ENCODE data around the gene BCL7A. TPM values are rescaled to one million over a fixed set of nuclear protein-coding genes. Genes with fewer than 3 reads are reported as not detected.

Gene BCL7A
- total and polyA plus RNA-seq, 9 of the 15 experiments (the other 6 are each of a cell fraction or from before 2014, with no cell fraction given) = 0.25 to 21.9 (median 14.9) TPM

GRCh38 chr12:121989276-121990113 lies 32.2 kb upstream of the BCL7A start:
- no peaks in the 10 kb centered on the region for H3K79me2 ChIP-seq (ENCODE audit: control insufficient read depth, insufficient read depth, low read length)
- H3K9me1 ChIP-seq (ENCODE audit: control insufficient read depth, insufficient read depth, low read length) = no peaks in the 10 kb centered on the region
- H3K27ac ChIP-seq (ENCODE audit: extremely low read depth, low read depth, low read length) = no peak overlapping the region
- H2AFZ ChIP-seq (ENCODE audit: low read depth, low read length) = no peak overlapping the region
- 0 out of 2 replicates have a peak, but pooled peaks cover 3% of the 10 kb centered on the region for H4K20me1 ChIP-seq (replicated peaks; ENCODE audit: control insufficient read depth, insufficient read depth, low read length)
- FAIRE-seq = no peak
- WGBS (ENCODE audit: insufficient coverage, low coverage, missing lambda C conversion rate) = 44% methylated on average over 12 of the region's 14 CpGs
- no peaks in the 10 kb centered on the region for H3K36me3 ChIP-seq (ENCODE audit: control insufficient read depth, insufficient read depth, low read length)
- ATAC-seq = no peak
- H3K4me2 ChIP-seq (ENCODE audit: insufficient read depth, low read length) = no peak overlapping the region
- in situ Hi-C loops (cut with MboI) (no loop called here), intact Hi-C loops (cut with micrococcal nuclease) (no loop called here)
- no peaks in the 10 kb centered on the region for H3K9me3 ChIP-seq (replicated peaks; ENCODE audit: control insufficient read depth, insufficient read depth, low read depth, low read length)
- 0 out of 4 replicates have a peak overlapping the region, but pooled peaks of 1 of the 2 experiments have one; percentile 8 for H3K9ac ChIP-seq (ENCODE audit: insufficient read depth in 1 of 2, low read depth in 2 of 2, low read length in 2 of 2)
- TF ChIP-seq ZNF263 (CRISPR knock-in tag; IDR thresholded peaks at IDR 0.05; ENCODE audit: borderline replicate concordance) (peak; percentile 41; the same call in 1 of the 2 replicates), GABPB1 (CRISPR knock-in tag; IDR thresholded peaks at IDR 0.05) (no peak), ZNF398 (CRISPR knock-in tag; IDR thresholded peaks at IDR 0.05) (no peak)
- DNase-seq (ENCODE audit: extremely low read depth in 1 of 4, low spot score in 3 of 4) = no peak
- H3K4me1 ChIP-seq (replicated peaks in 1 of 2; ENCODE audit: control insufficient read depth in 2 of 2, insufficient read depth in 2 of 2, low read length in 2 of 2) = peaks cover 0 to 2% of the 10 kb centered on the region in 2 experiments; a peak in 1 of 5 replicates
- ChIA-PET CTCF (ENCODE audit: low intra/inter-chr PET ratio) (no interaction called here), POLR2A (interaction anchor here (0.9 to 1.0 kb wide), 2 partner anchors 18 to 38 kb away, joined by 3 read pairs; no protein-coding TSS in a partner anchor)
- no TSS peak for BruUV-seq (replicated peaks)
- no peak overlapping the region for H3K4me3 ChIP-seq
- H3K27me3 ChIP-seq (ENCODE audit: control insufficient read depth in 2 of 2, insufficient read depth in 2 of 2, low read length in 2 of 2) = no peaks in the 10 kb centered on the region
